Activated CD8-positive, alpha-beta memory T cell treated with anti-CD3 and anti-CD28 coated beads, Interleukin-2, amount 50 U/mL, for 1 hour (primary cell): ENCODE data around the gene HGS.

Source experiments
- DNase-seq: peaks from one replicate; pipeline ENCODE4 v3.0.0-alpha.2; 2020; ENCODE audit errors: extremely low read depth

The HGS gene

GRCh38 chr17:81685108-81685507 is 1.3 kb downstream of the HGS start:
- DNase-seq, result no peak

DNA sequence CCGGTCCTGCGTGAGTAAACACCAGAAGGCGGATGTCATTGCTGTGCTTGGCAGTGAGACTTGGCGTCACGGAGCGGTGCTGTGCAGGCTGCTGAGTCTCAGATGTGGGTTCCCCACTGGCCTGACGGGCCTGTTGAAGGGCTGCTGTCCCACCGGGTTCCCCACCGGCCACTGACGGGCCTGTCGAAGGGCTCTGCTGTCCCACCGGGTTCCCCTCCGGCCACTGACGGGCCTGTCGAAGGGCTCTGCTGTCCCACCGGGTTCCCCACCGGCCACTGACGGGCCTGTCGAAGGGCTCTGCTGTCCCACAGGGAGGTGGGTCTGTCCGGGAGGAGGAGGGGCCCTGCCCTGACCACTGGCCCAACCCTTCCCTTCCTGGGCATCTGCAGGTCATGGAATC is 2.8 kb downstream of the HGS start:
- no peak for DNase-seq

- no peak for DNase-seq
These were observed 4.1 kb downstream of the HGS start for GRCh38 chr17:81687770-81688541.

DNA sequence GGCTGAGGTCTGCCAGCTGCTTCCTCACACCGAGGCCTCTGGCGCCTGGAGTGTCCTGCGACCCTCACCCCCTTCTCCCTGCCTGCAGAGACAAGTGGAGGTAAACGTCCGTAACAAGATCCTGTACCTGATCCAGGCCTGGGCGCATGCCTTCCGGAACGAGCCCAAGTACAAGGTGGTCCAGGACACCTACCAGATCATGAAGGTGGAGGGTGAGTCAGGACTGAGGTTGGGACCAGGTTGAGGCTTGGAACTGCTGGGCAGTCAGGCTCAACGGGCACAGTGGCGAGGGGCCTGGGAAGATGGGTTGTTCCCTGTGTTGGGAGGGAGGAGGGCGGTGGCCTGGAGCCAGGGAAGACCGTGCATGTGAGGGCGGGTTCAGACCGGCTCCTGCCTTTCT is 4.8 kb downstream of the HGS start:
- DNase-seq, result no peak

- DNase-seq, result no peak
These were observed 6.3 kb downstream of the HGS start for GRCh38 chr17:81690066-81690465.

DNA sequence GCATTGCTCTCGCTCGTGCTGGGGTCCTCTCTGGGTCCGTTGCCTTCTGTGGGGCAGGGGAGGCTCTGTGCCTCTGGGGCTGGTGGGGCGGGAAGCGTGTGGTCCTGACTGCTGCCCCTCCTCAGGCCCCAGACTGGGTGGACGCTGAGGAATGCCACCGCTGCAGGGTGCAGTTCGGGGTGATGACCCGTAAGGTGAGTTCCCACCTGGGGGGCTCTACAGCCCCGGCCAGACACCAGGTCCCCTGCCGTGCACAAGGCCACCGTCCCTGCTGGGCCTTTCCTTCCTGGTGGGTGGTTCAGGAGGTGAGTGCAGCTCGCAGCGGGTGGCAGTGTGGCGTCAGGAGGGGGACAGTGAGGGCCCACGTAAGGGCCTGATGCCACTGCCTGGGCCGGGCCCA is 6.7 kb downstream of the HGS start:
- no peak for DNase-seq

DNA sequence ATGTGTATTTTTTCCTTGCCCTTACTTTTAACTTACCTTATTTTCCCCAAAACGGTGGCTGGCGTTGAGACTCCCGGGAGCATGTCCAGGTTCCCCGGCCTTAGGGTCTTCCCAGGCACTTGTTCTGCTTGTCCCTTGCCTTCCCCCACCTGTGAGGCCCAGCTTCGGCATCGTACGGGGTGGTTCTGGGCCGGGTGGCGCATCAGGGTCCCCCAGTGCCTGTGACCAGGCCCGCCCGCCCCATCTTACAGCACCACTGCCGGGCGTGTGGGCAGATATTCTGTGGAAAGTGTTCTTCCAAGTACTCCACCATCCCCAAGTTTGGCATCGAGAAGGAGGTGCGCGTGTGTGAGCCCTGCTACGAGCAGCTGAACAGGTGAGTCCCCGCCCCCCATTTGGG is 7.4 kb downstream of the HGS start:
- no peak for DNase-seq

- DNase-seq, result no peak
These were observed 7.8 kb downstream of the HGS start for GRCh38 chr17:81691608-81692007.

- no peak for DNase-seq
These were observed 9.8 kb downstream of the HGS start for GRCh38 chr17:81693509-81694210.

DNA sequence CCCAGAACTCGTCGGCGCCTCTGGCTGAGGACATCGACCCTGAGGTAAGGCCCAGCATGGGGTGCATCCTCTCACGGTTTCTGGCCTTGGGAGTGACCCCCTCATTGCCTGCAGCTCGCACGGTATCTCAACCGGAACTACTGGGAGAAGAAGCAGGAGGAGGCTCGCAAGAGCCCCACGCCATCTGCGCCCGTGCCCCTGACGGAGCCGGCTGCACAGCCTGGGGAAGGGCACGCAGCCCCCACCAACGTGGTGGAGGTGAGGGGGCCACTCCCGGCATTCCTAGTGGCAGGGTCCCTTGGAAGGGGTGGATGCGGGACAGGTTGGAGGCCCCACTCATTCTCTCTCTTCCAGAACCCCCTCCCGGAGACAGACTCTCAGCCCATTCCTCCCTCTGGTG is 11.0 kb downstream of the HGS start:
- DNase-seq, result no peak

- DNase-seq, result no peak
These were observed 11.4 kb downstream of the HGS start for GRCh38 chr17:81695211-81695610.

DNA sequence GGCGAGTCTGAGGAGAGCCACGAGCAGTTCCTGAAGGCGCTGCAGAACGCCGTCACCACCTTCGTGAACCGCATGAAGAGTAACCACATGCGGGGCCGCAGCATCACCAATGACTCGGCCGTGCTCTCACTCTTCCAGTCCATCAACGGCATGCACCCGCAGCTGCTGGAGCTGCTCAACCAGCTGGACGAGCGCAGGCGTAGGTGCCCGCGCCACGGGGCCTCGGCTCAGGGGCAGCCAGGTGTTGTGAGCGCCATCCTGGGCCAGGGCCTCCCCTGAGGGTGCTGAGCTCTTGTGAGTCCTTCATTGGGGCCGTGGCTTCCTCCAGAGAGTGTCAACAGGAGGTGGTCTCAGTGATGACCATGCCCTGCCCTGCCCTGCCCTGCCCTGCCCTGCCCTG is 12.0 kb downstream of the HGS start:
- DNase-seq, result no peak

- no peak for DNase-seq
These were observed 12.6 kb downstream of the HGS start for GRCh38 chr17:81696218-81696941.

DNA sequence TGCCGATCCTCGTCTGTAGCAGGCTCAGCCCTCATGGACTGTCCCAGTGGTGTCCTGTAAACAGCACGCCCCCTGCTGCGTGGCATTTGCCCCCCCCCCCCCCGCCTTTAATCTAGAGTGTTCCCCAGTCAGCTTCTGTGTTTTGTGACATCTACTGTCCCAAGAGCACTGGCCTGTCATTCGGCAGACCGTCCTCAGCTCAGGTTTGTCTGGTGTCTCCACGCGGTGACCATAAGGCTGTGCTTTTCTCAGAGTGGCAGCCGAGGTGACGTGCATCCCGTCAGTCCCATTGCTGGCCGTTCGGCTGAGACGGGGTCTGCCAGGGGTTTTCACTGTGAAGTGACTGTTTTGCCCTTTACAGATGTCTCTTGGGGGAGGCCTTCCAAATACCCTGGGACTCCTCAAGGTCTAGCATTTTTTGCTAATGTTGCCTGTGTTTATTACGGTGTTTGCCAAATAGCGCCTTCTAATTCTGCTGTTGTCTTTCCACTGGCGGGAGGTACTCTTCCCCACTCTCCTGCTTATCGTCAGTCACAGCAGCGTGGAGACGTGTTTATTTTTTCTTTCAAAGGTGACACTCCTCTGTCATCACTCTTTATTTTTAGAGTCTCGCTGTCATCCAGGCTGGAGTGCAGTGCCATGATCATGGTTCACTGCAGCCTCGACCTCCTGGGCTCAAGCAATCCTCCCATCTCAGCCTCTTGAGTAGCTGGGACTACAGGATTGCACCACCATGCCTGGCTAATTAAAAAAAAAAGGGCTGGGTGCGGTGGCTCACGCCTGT is 13.6 kb downstream of the HGS start:
- DNase-seq, result no peak

DNA sequence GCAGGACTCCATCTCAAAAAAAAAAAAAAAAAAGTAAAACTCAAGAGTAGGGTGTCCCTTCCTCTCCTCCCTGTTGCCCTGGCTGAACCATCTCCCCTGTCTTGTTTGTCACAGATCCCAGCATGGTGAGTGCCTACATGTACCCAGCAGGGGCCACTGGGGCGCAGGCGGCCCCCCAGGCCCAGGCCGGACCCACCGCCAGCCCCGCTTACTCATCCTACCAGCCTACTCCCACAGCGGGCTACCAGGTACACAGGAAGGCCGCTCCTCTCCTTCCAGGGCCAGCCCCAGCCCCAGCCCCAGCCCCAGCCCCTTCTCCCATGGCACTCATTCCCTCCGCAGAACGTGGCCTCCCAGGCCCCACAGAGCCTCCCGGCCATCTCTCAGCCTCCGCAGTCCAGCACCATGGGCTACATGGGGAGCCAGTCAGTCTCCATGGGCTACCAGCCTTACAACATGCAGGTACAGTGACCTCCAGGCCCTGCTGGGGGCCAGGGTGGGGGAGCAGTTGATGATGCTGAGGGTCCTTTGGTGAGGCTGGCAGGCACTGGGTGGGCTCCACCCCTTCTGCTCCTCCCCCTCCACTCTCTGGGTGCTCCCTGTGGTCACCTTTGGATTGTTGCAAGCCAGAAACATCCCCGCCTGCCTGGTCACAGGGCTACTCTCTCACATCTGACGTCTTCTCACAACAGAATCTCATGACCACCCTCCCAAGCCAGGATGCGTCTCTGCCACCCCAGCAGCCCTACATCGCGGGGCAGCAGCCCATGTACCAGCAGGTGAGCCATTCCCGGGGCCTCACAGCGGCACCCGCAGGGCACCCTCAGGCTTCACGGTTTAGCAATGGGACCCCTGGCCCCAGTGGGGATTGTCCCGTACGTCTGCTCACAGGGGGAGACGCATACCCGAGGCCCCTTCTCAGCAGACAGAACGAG is 16.8 kb downstream of the HGS start:
- no peak for DNase-seq

DNA sequence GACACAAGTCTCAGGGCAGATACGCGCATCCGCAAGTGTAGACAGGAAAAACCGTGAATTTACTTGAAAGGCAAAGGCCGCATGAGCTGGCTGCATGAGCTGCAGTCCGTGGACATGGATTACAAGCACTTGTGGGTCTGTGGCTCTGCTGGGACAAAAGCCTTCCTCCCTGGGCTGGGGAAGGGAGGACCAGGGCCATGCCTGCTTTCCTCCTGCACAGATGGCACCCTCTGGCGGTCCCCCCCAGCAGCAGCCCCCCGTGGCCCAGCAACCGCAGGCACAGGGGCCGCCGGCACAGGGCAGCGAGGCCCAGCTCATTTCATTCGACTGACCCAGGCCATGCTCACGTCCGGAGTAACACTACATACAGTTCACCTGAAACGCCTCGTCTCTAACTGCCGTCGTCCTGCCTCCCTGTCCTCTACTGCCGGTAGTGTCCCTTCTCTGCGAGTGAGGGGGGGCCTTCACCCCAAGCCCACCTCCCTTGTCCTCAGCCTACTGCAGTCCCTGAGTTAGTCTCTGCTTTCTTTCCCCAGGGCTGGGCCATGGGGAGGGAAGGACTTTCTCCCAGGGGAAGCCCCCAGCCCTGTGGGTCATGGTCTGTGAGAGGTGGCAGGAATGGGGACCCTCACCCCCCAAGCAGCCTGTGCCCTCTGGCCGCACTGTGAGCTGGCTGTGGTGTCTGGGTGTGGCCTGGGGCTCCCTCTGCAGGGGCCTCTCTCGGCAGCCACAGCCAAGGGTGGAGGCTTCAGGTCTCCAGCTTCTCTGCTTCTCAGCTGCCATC is 17.7 kb downstream of the HGS start:
- no peak for DNase-seq

GRCh38 chr17:81702934-81703746 is 19.3 kb downstream of the HGS start, which contains the start of gene MRPL12:
MRPL12 (plus strand) TSS chr17:81703367; CDS start chr17:81703502, 135 bp downstream.
- DNase-seq, result peak; percentile 69

GRCh38 chr17:81703747-81704654 is 20.2 kb downstream of the HGS start:
- DNase-seq, result no peak
